Prostate gland (tissue), 2 donors: ENCODE results near the gene CCT7.

Source experiments
- POLR2AphosphoS5 ChIP-seq: sonication (generic); formaldehyde crosslinking; IDR thresholded peaks from one replicate; pipeline ENCODE4 v1.6.1; 2017; ENCODE audit warnings: antibody characterized with exemption
- TF ChIP-seq, protein P1 (sequence below), 4 experiments: fragments of 200-600 bp in 2 of 4; fragments of 450-650 bp in 2 of 4; sonication (generic) in 2 of 4; IDR thresholded peaks; 1 replicate in 3 of 4; 2 replicates in 1 of 4; pipeline ENCODE4 v1.5.1; 2016 to 2019; ENCODE audit warnings: antibody characterized with exemption in 4 of 4, mild to moderate bottlenecking in 2 of 4, moderate library complexity in 2 of 4

DNA sequence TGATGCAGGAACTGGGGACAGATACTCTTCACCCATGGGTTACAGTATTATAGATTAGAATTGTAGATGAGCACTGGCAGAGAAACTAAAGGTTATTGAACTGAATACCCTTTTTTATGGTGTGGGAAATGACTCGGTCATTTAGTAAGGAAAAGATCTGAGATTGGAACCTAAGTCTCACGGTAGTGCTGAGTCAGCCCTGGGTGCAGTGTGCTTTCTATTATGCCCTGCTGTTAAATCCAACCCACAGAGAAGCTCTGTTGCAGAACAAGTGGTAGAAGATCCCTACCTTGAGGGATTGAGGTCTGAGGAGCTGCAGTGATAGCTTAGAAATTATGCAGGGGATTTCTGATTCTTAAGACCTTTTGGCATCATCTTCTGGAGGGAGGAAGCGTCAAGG, 12.7 kb downstream of the CCT7 start:
- TF ChIP-seq, protein P1, sequence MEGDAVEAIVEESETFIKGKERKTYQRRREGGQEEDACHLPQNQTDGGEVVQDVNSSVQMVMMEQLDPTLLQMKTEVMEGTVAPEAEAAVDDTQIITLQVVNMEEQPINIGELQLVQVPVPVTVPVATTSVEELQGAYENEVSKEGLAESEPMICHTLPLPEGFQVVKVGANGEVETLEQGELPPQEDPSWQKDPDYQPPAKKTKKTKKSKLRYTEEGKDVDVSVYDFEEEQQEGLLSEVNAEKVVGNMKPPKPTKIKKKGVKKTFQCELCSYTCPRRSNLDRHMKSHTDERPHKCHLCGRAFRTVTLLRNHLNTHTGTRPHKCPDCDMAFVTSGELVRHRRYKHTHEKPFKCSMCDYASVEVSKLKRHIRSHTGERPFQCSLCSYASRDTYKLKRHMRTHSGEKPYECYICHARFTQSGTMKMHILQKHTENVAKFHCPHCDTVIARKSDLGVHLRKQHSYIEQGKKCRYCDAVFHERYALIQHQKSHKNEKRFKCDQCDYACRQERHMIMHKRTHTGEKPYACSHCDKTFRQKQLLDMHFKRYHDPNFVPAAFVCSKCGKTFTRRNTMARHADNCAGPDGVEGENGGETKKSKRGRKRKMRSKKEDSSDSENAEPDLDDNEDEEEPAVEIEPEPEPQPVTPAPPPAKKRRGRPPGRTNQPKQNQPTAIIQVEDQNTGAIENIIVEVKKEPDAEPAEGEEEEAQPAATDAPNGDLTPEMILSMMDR (IDR thresholded peaks at IDR 0.05) = no peak
- no peak for TF ChIP-seq POLR2AphosphoS5
